ENCODE data around the gene PI16.

DNA sequence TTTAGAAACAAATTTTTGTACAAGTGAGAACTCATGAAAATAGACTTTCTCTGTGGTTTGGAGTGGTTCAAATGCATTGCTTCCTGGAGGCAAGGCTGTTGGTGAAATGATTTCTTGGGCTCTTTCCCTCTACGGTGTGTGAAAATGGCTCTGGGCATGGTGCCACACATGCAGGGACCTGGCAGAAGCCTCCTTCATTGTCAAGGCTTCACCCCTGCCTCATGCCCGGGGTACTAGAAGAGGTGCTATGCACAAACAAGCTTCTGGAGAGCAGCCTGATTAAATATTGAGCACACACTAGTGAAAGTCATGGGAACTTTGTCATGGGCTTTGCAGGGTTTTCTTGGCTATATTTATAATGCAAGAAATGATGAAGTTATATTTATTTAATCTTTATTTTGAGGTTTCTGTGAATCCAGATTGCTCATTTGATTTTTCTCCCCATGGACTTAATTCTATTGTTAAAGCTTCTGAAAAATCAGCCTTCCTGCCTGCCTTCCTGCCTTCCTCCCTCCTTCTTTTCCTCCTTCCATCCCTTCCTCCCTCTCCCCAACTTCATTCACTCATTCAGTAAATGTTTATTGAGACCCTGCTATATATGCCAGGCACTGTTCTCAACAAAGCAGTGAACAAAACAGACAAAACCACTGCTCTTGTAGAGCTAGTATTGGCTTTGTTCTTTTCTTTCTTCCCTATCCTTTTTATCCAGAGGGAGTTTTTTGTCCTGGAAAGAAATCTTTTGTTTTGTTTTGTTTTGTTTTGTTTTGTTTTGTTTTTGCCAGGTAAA, 47.8 kb upstream of the PI16 start:
- no peak for TF ChIP-seq POLR2AphosphoS5 (IDR thresholded peaks at IDR 0.05; ENCODE audit: low read depth)
- TF ChIP-seq, protein P1, sequence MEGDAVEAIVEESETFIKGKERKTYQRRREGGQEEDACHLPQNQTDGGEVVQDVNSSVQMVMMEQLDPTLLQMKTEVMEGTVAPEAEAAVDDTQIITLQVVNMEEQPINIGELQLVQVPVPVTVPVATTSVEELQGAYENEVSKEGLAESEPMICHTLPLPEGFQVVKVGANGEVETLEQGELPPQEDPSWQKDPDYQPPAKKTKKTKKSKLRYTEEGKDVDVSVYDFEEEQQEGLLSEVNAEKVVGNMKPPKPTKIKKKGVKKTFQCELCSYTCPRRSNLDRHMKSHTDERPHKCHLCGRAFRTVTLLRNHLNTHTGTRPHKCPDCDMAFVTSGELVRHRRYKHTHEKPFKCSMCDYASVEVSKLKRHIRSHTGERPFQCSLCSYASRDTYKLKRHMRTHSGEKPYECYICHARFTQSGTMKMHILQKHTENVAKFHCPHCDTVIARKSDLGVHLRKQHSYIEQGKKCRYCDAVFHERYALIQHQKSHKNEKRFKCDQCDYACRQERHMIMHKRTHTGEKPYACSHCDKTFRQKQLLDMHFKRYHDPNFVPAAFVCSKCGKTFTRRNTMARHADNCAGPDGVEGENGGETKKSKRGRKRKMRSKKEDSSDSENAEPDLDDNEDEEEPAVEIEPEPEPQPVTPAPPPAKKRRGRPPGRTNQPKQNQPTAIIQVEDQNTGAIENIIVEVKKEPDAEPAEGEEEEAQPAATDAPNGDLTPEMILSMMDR (IDR thresholded peaks at IDR 0.05; ENCODE audit: insufficient read depth, low read length), result no peak
- TF ChIP-seq GABPA (IDR thresholded peaks at IDR 0.05; ENCODE audit: low read depth), result no peak
- TF ChIP-seq, protein P2, sequence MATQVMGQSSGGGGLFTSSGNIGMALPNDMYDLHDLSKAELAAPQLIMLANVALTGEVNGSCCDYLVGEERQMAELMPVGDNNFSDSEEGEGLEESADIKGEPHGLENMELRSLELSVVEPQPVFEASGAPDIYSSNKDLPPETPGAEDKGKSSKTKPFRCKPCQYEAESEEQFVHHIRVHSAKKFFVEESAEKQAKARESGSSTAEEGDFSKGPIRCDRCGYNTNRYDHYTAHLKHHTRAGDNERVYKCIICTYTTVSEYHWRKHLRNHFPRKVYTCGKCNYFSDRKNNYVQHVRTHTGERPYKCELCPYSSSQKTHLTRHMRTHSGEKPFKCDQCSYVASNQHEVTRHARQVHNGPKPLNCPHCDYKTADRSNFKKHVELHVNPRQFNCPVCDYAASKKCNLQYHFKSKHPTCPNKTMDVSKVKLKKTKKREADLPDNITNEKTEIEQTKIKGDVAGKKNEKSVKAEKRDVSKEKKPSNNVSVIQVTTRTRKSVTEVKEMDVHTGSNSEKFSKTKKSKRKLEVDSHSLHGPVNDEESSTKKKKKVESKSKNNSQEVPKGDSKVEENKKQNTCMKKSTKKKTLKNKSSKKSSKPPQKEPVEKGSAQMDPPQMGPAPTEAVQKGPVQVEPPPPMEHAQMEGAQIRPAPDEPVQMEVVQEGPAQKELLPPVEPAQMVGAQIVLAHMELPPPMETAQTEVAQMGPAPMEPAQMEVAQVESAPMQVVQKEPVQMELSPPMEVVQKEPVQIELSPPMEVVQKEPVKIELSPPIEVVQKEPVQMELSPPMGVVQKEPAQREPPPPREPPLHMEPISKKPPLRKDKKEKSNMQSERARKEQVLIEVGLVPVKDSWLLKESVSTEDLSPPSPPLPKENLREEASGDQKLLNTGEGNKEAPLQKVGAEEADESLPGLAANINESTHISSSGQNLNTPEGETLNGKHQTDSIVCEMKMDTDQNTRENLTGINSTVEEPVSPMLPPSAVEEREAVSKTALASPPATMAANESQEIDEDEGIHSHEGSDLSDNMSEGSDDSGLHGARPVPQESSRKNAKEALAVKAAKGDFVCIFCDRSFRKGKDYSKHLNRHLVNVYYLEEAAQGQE (IDR thresholded peaks at IDR 0.05; ENCODE audit: insufficient replicate concordance, low read depth), result no peak
